ENCODE data around the gene SIGLEC1.

The SIGLEC1 gene

DNA sequence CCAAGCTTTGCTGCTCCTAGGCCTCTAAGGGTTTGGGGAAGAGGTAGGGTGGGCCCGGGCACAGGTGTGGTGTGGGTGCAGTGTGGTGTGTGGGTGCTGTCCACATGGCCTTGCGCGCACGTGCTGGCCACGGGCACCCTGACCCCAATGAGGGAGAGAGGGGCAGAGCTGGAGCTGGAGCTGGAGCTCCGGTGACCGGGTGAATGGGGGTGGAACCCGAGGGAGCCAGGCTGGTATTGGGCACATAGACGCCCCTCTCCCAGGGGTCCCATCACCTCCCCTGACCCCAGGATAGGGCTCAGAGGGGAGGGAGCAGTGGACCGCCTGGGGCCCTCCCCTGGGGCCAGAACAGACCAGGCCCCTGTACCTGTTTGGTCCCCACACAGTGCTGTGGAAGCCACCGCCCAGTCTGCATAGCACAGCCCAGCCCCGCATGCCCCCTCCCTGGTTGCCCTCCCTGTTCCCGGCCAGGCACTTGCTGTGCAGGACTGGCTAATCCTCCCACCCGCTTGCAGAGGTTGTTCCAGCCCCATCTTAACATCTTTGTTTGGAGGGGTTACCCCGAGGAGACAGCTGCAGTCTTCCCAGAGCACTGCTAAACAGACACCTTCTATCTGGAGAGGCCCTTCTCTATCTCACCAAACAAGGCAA lies 31.6 kb downstream of the SIGLEC1 start:
- no peak for DNase-seq (ENCODE audit: low read depth in 1 of 2, low spot score in 1 of 2)

DNA sequence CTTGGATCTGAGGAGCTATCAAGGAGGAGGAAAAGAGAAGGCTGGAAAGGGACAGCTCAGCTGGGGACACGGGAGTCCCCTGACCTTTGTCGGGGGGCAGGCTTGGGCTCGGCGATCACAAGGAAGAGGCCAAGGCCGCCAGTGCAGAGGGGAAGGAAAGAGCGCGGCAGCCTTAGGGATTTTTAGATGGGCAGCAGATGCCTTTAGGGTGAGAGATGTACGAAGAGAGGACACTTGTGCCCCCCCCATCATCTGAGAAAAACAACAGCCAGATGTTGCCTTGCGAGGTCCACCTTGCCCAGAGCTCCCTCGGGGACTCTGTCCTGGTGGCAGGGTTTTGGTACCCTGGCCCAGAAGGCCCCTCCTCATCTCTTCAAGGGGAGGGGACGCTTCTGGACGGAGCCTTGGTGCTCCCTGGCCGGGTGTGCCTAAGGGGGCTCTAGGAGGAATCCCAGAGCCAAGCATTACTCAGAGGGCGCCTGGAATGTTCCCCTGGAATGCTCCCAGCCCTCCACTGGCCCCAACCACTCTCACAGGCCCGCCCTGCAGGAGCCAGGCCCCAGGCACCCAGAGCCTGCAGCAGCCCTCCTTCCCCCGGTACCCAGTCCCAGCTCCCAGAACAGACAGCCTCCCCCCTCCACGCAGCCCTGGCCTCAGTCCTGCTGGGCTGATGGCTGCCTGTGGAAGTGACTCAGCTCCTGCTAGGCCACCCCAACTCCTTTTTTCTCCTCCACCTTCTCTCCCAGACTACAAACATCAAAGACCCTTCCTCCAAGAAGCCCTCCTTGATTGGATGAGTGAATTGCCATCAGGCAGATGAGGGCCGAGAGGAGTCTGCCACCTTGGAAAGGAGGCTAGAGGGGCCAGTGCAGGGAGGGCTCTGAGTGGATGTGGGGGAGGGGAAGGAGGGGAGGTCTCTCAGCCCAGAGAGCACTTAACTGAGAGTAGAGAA lies 32.4 kb downstream of the SIGLEC1 start:
- no peak for DNase-seq (ENCODE audit: low read depth in 1 of 2, low spot score in 1 of 2)

DNA sequence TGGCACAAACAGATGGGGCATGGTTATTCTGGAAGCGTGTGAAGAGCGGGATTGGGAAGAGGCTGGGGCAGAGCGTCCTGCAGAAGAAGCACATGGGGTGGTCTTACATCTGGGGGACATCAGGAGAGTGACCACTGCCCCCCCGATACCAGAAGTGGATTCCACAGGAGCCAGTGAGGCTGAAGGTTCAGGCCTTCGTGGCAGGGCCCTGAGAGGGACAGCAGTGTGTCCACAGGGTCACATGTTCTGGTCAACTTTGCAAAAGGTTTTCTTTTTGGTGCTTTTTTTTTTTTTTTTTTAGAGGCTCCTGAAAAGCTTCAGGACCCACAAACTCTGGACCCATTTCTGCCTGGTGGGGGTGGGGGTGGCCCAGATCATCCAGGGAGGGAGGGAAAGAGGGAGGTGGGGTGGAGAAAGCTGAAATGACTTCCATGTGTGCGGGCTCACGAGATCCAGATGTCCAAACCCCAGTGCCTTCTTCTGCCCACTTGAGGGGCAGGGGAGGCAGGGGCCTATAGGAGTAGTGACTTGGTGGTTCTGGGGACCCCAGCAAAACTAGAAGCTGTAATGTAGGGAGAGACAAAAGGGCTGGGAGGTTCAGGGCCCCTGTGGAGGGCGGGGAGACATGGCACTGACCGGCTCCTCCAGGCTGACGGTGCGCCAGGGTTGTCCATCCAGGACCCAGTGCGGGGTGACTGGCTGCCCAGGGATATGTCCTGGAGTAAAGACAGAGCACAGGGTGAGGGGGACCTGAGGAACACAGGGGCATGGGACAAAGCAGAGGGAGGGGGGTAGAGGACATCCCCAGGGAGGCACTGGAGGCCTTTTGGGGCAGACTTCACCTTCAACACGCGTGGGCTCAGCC lies 33.3 kb downstream of the SIGLEC1 start:
- no peak for DNase-seq (ENCODE audit: low read depth in 1 of 2, low spot score in 1 of 2)

DNA sequence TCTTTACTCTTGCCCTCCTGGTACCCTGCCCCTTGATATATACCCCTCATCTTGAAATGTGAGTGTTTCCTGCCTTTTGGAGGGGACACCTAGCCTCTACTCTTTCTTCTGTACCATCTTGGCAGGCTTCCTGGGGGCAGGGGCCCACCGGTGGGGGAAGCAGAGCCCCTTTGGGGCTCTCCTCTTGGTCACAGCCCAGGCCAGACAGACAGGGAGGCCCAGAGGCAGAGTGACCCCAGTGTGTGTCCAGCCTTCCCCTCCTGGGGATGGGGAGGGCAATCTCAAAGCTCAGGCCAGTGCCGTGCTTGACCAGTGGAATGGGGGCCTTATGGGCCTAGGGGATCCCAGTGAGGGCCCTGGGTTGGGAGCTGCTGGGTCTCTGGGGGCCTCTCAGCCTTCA lies 34.2 kb downstream of the SIGLEC1 start:
- DNase-seq (ENCODE audit: low read depth in 1 of 2, low spot score in 1 of 2) = no peak

DNA sequence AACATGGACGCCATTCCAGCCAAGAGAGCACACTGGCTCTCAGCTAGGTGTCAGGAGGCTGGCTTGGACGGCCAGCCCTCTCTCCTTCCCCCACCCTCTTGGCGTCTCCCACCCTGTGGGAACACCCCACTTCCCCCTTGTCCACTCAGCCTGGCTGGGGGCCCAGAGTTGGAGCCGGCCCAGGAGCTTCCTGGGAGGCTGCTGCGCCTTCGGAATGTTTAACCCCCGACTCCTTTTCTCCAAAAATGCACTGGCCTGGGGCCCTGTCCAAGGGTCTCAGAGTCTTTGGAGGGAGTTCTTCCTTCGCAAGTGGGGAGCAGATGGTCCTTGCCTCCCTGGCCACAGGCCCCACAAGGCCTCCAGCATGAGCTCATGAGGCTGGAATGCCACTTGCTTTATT lies 34.7 kb downstream of the SIGLEC1 start:
- DNase-seq (ENCODE audit: low read depth in 1 of 2, low spot score in 1 of 2) = no peak

DNA sequence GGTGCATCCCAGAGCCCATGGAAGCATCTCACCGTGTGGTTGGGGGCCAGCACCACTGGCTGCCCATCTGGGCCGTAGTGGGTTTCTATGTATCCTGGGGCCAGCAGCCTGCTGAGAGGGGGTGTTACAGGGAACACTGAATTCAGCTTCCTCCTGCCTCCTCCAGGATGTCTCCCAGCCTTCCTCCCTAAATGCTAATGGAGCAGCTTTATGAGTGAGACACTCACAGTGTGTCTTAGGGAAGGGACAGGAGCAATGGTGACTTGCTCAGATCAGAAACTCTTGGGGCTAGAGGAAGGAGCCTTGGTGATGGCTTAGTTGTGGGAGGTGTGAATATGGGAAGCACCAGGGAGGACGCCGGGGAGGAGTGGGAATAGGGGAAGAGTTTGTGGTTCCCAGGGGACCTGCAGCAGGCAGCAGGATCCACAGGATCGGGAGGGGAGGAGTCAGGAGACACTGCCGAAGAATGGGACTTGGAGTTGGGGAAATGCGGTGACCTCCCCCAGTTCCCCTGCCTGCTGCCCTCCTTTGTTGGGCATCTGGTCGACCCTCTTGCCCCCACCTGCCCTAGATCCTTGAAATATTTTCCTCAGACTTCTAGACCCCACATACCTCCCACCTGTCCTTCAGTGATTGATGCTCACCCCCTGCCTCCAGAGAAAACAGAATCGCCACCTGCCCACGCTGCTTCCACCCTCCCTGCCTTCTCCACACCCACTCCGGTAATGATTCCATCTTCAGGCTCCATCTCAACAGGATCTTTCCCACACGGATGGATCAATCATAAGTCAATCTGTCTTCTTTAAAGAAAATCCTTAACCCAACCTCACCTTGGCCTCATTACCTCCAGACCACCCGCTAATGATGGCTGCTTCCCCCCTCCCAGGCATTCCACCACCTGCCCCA lies 37.2 kb downstream of the SIGLEC1 start:
- DNase-seq (ENCODE audit: low read depth in 1 of 2, low spot score in 1 of 2) = no peak

DNA sequence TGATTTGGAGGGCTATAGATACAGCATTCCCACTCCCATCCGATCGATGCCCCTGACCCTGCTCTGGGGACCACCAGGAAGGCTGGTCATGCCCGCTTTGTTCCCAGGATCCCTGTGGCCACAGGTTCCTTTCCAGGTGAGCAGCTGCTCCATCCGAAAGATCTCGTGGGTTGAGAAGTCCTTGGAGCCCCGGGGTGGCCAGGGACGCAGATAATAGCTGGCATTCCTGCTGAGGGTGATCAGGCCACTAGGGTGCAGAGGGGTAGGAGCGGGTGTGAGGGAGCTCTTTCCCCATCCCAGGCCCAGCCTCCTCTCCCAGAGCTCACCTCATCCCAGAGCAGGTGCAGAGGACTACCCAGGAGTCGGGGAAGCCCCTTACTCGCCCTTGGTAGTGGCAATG lies 38.0 kb downstream of the SIGLEC1 start:
- DNase-seq (ENCODE audit: low read depth in 1 of 2, low spot score in 1 of 2) = no peak

DNA sequence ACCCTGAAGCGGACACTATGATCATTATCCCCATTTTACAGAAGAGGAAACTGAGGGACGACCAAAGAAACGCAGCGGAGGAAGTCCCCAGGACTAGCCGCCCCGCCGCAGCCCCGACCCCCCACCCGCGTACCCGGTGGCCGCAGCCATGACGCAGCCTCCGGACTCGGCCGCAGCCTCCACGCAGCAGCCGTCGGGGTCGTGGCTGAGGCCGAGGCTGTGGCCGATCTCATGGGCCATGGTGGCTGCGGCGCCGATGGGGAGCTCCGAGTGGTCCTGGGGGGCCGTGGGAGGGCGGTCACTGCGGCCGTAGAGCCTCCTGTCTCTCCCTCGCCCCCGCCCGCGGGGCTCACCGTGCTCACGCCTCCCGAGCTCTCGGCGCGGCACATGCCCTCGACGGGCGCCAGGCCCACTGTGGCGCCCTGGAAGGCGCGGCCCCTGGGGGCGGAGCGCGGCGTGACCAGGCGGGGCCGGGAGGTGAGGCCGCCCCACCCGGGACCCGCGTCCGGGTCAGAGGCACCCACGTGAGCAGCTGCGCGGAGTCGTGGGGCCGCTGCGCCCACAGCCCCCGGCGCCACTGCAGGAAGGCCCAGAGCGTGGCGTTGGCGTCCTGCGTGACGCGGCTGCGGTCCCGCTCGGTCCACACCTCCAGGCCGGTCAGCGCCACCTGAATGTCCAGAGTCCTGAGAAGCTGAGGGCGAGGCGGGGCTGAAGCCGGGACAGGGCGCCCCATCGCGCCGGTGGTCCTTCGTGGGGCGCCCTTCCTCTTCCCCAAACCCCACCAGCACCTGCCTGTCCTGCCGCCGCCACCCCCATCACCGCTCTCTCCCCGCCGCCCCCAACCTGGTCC lies 39.0 kb downstream of the SIGLEC1 start:
- no peak for DNase-seq (ENCODE audit: low read depth in 1 of 2, low spot score in 1 of 2)

DNA sequence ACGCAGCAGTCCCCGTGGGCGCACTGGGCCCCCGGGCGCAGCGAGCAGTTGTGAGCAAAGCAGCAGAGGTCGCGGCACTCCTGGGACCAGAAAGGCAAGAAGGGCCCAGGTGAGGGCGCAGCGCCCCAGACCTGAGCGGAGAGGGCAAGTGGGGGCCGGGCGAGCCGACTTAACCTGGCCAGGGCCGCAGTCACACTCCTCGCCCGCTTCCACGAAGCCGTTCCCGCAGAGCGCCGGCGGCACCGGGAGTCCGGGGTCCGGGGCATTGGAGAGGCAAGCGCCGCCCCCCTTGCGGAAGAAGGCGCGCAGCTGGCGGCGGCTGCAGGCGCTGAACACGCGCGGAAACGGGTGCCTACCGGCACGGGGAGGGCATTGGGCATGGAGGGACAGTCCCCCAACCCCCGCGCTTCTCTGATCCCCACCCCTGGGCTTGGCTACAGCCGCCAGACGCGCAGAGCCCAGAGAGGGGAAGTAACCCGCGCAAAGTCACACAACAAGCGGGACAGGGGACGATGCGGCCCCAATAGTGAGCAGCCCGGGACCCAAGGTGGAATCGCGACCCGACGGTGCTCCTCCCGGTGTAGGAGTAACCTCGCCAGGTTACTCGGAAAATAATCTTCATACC lies 39.7 kb downstream of the SIGLEC1 start:
- no peak for DNase-seq (ENCODE audit: low read depth in 1 of 2, low spot score in 1 of 2)

DNA sequence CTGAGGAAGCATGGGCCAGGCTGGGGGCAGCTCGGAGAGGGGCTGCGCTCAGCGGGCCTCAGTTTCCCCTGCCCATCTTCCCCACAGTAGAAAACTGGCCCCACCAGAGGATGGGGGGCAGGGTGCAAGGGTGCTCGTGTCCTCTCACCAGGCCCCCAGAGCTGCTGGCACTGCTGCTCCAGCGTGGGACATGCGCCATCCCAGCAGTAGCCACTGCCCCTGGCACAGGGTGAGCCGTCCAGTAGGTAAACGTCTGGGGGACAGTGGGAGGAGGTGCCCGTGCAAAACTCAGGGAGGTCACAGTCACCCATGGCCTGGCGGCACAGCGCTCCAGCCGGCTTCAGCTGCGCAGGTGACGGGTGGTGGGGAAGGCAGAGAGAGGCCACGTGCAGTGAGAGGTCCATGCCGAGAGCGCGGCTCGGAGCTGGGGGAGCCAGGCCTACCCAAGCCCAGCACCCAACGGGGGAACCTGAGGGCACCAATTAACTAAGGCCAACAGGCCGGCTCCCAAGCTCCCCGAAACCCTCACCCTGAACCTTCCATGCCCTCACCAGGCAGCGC lies 40.3 kb downstream of the SIGLEC1 start:
- DNase-seq (ENCODE audit: low read depth in 1 of 2, low spot score in 1 of 2) = no peak

DNA sequence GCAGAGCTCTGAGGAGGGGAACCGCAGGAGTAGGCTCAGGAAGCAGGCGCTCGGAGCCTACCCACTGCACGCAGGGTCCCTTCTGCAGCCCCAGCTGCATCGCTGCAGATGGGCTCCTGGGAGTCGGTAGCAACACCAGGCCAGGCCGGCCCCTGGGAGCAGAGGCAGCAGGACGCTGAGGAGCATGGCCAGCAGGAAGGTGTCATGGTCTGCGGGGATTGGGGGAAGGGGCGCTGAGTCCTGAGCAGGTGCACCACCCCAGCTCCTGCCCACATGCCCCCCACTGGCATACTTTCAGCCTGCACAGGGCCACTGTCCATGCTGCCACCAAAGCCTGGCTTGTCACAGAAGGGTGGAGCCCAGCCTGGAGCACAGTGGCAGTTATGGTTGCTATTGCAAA lies 41.5 kb downstream of the SIGLEC1 start:
- no peak for DNase-seq (ENCODE audit: low read depth in 1 of 2, low spot score in 1 of 2)

DNA sequence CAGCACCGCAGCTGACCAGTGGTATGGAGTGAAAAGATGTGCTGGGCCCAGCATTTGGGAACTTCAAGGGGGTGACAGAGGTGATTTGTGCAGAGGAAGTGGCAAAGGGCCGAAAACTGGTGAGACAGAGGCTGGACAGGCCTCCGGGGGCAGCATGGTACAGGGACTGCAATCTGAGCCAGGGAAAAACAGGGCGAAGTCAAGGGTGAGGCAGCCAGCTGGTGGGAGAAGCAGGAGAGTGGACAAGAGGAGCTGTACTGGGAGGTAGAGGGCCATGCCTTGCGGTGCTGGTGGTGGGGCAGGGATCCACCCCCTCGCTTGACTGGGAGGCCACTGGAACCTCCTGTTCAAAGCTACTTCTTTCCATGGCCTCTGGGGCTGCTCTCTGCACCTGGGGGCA lies 41.9 kb downstream of the SIGLEC1 start:
- no peak for DNase-seq (ENCODE audit: low read depth in 1 of 2, low spot score in 1 of 2)

DNA sequence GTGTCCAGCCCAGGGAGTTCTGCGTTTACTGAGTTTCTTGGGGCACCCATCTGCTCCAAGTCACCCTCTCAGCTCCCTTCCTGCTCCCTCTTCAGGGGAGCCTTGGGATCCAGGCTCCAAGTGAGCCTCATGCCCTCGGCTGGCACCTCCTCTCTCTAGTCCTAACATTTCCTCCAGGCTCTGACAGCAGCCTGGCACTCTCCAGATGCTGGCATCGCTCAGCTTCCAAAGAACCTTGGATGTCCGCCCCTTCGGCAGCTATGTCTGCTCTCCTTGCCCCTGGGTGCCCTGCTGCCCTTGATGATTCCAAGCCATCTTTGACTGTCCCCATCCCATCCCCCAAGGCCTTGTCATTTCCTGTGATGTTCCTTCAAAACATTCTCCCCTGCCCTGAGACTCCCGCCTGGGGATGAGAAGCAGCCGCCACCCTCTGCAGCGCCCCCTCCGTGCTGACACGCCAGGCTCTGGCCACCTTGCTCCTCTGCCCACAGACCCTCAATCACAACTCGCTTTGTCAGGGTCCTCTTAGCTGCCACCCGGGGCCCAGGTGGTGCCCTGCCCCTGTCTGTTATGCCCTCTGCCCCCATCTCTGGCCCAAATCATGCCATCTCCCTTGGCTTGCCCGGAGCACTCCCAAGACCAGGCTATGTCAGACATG lies 42.6 kb downstream of the SIGLEC1 start:
- no peak for DNase-seq (ENCODE audit: low read depth in 1 of 2, low spot score in 1 of 2)

DNA sequence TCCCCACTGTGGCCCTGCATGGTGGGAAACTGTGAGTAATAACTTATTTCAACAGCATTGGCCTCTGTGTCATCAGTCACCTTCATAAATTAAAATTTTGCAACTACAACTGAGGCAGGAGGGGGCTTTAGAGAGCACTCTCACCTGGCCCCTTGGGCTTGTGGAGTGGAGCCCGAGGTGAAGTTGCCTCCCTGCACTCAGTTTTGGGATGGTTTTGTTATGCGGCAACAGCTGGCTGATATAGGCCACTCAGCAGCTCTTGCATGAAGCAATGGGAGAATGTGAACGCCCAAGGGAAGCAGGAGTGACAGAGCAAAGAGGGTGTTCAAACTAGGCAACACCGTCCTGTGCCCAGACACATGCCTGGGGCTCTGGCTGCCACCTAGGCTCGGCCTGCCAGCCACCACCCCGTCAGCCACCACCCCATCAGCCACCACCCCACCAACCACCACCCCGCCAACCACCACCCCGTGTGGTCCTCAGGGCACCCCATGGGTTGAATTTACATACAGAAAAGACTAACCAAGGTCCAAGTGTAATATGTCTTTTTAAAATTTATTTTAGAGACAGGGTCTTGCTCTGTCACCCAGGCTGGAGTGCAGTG lies 44.9 kb downstream of the SIGLEC1 start:
- no peak for DNase-seq (ENCODE audit: low read depth in 1 of 2, low spot score in 1 of 2)

DNA sequence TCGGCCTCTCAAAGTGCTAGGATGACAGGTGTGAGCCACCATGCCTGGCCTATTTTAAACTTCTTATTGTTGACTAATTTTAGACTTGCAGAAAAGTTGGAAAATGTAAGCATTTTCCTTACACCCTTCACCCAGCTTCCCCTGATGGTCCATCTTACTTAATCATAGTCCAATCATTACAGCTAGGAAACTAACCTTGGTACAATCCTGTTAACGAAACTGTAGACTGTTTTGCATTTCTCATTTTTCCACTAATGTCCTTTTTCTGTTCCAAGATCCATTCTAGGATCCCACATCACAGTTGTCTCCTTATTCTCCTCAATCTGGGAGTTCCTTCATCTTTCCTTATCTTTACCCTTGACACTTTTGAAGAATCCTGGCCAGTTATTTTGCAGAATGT lies 48.5 kb downstream of the SIGLEC1 start:
- no peak for DNase-seq (ENCODE audit: low read depth in 1 of 2, low spot score in 1 of 2)

DNA sequence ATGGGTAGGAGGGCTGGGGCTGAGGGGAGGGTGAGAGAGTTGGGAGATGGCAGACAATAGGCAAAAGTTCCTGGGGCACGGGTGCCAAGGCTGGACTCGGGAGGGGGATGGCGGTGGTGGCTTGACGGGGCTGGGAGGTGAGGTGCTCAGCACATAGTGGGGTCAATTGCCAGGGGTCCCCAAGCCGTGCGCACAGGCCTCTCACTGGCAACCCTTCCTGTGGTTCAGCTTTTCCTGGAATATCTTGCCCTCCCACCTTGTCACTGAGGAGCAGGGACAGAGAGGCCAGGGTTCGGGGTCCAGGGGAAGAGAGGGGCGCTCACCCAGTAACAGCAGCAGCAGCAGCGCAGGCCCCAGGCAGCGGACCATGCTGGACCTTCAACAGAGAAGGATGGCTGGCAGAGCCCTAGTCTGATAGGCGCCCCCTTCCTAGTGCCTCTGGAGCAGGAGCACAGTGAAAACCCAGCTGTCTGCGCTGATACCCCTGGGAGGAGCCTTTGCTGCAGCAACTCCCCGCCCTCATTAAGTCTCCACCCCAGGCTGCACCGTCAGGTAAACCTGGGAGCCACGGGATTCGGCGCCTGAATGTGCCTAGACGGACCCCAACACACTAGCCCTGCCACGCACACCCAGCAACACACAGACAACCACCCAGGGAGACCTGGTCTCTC lies 49.2 kb downstream of the SIGLEC1 start, which contains the start of gene GFRA4:
GFRA4 (minus strand) TSS at position 369 of the 671 bp plus-strand sequence; CDS start at position 369, 0 bp downstream.
- no peak for DNase-seq (ENCODE audit: low read depth in 1 of 2, low spot score in 1 of 2)

Measured in activated CD4-positive, alpha-beta T cell treated with anti-CD3 and anti-CD28 coated beads, Interleukin-2, amount 50 U/mL, for 24 hours (primary cell).